ENCODE data around the gene SUCO.
"Not testable (repeated sequence)": the region's sequence is repeated elsewhere in the genome, so short reads cannot be mapped to it uniquely, and the experiment has no call there.

GRCh38 chr1:172620603-172621002 lies 87.7 kb downstream of the SUCO start:
- not testable (repeated sequence) for TF ChIP-seq CTCF (IDR thresholded peaks at IDR 0.05); EZH2 (IDR thresholded peaks at IDR 0.05; ENCODE audit: borderline replicate concordance, insufficient read depth, low read depth, low read length, poor library complexity, severe bottlenecking)
